PFSK-1 (cell line): ENCODE measurements around the gene ZFP28.

Source experiments
- FOXP2 ChIP-seq: optimal IDR thresholded peaks from 2 replicates; pipeline ENCODE3; 2011; ENCODE audit warnings: borderline replicate concordance, control low read depth, inconsistent platforms; ENCODE audit not compliant: insufficient read depth; ENCODE audit errors: extremely low read length, extremely low read depth
- POLR2AphosphoS5 ChIP-seq: IDR thresholded peaks from 2 replicates; pipeline ENCODE4 v1.6.1; 2012; ENCODE audit warnings: low read depth, mild to moderate bottlenecking, control low read depth, low read length, moderate library complexity
- SIN3A ChIP-seq: IDR thresholded peaks from 2 replicates; pipeline ENCODE4 v1.6.1; 2012; ENCODE audit warnings: mild to moderate bottlenecking, low read length, moderate library complexity, borderline replicate concordance; ENCODE audit not compliant: insufficient read depth
- TAF1 ChIP-seq: IDR thresholded peaks from 2 replicates; pipeline ENCODE4 v1.6.1; 2012; ENCODE audit warnings: low read length, control low read depth, borderline replicate concordance; ENCODE audit not compliant: insufficient read depth
- TF ChIP-seq, protein P1 (sequence below), 2 experiments: IDR thresholded peaks; 2 replicates each; pipeline versions ENCODE4 v1.6.1 to v1.8.0; 2011 to 2012; ENCODE audit warnings: low read depth in 2 of 2, low read length in 2 of 2, control low read depth in 1 of 2, inconsistent platforms in 1 of 2, mild to moderate bottlenecking in 1 of 2, moderate library complexity in 1 of 2; ENCODE audit not compliant: insufficient read depth in 1 of 2

DNA sequence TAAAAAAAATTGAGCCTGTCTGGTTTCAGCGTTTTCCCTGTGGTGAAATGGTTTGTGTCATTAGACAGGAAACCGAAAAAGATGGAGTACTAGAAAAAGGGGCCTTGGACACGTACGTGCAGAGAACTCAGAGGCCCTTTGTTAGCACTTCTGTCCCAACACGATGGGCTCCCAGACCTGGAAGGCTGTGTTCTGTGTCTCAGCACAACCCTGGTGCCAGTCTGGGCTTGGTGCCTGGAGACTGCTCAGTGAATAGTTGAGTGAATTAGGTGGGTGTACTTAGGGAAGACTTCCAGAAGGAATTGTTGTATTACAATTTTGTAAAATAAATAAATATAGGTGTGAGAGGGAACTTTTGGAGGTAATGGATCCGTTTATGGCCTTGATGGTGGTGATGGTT, 65.1 kb downstream of the ZFP28 start:
- TF ChIP-seq, protein P1, sequence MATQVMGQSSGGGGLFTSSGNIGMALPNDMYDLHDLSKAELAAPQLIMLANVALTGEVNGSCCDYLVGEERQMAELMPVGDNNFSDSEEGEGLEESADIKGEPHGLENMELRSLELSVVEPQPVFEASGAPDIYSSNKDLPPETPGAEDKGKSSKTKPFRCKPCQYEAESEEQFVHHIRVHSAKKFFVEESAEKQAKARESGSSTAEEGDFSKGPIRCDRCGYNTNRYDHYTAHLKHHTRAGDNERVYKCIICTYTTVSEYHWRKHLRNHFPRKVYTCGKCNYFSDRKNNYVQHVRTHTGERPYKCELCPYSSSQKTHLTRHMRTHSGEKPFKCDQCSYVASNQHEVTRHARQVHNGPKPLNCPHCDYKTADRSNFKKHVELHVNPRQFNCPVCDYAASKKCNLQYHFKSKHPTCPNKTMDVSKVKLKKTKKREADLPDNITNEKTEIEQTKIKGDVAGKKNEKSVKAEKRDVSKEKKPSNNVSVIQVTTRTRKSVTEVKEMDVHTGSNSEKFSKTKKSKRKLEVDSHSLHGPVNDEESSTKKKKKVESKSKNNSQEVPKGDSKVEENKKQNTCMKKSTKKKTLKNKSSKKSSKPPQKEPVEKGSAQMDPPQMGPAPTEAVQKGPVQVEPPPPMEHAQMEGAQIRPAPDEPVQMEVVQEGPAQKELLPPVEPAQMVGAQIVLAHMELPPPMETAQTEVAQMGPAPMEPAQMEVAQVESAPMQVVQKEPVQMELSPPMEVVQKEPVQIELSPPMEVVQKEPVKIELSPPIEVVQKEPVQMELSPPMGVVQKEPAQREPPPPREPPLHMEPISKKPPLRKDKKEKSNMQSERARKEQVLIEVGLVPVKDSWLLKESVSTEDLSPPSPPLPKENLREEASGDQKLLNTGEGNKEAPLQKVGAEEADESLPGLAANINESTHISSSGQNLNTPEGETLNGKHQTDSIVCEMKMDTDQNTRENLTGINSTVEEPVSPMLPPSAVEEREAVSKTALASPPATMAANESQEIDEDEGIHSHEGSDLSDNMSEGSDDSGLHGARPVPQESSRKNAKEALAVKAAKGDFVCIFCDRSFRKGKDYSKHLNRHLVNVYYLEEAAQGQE (IDR thresholded peaks at IDR 0.05; ENCODE audit: insufficient read depth in 1 of 2, low read depth in 2 of 2, low read length in 2 of 2) = no peak
- TF ChIP-seq POLR2AphosphoS5 (no peak), TAF1 (no peak), SIN3A (no peak), FOXP2 (no peak)
